RPMI7951 (cell line): ENCODE measurements around the gene CHN2. TPM values are rescaled to one million over a fixed set of nuclear protein-coding genes. Genes with fewer than 3 reads are reported as not detected.

Experiments
- DNase-seq: peaks from one replicate; pipeline ENCODE4 v3.0.0-alpha.2; 2012; ENCODE audit warnings: low read depth
- total RNA-seq: library from RNA; depleted of rRNA; stranded (reverse); fragments of >200 nt; shearing (Covaris generic); gene quantifications from 2 replicates; pipeline ENCODE4 v1.2.3, GENCODE V29; 2014; rRNA removed

The CHN2 gene
- 0.20 and 0.36 TPM in 2 replicates for total RNA-seq

DNA sequence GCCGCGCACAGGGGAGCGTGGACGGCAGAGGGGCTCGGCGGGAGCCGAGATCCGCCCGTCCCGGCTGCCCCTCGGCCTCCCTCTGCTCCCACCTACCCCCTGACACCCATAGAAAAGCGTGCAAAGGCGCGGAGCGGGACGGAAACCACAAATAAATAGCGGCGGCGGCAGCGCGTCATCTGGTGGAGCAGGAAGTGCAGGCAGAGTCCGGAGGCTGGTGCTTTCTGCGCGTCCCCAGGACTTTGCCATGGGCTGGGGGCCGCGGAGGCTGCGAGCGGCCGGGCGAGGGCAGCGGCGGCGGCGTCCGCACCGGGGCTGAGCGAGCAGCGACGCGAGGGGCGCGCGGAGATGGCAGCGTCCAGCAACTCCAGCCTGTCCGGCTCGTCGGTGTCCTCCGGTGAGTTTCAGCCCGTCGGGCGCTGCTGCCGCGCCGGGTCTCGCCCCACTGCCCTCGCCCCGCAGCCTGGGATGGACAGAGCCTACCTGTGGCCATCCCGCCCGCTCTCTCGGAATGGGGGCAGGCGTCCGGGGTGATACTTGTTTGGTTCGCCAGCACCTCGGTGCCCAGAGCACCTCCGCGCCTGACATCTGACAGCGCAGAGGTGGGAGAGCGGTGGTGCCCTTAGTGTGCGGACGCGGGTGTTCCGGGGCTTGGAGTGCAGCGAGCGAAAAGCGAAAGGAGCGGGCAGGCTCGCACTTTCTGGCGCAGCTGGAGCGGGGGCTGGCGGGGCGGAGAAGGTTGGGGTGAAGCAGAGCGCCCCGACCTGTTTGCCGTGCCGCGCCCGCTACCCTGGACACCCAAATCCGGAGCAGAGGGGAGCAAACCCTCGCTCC is at the start of gene CHN2:
Gene CHN2 (plus strand): TSS at position 182 of the 834 bp plus-strand sequence.
- peak; percentile 17 for DNase-seq

- no peak for DNase-seq
Measured at GRCh38 chr7:29145553-29146056, 49.0 kb upstream of the CHN2 start.

DNA sequence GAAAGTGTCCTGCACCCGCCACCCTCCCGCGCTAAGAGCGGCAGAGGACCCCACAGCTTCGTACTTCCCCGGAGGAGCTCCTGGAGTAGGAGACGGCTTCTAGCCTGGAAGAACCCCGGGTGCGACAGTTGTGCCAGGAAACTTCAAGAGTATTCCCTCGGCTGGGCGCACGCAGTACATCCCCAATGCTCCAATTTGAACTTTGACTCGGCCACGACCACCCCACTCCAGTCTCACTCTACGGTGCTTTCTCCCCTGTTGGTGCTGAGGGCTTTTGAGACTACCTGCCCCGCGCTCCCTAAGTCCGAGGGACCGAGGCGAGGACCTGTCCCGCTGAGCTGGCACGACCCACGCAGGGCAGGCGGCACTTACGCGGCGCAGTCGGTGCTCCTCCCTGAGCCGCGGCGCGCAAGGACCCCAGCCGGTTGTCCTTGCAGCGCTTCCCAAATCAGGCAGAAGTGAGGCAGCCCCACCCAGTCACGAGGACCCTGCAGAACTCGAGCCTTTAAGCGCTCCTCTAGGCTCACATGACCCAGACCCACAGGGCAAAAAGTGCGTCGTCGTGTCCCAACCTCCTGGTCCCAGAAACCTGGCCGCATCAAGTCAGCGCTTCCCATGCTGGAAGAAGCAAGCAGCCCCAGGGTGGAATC is 48.4 kb upstream of the CHN2 start, which contains the start of gene CPVL:
Gene CPVL (minus strand): TSS at position 481 of the 650 bp plus-strand sequence. CDS start 25,476 bp downstream, outside the sequence.
- DNase-seq, result peak; percentile 18

- DNase-seq, result no peak
Measured at GRCh38 chr7:29146888-29147609, 47.5 kb upstream of the CHN2 start.

DNA sequence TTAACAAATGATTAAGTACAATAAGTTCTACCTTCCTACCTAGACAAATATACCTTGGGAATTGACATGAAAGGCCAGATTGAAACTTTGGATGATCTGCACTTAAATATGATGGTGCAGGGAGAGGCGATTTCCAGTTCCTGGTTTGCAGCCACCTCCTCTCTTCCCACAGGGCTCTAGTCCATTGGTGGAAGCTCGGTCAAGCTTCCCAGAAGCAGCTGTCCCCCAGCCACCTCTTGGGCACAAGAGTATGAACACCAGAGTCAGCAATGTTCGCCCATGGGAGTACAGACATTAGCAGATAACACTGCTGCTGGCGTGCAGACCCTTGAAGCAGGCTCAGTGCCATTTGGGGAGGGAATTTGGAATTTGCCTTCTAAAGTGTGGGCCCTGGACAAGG is 46.8 kb upstream of the CHN2 start:
- DNase-seq, result no peak

DNA sequence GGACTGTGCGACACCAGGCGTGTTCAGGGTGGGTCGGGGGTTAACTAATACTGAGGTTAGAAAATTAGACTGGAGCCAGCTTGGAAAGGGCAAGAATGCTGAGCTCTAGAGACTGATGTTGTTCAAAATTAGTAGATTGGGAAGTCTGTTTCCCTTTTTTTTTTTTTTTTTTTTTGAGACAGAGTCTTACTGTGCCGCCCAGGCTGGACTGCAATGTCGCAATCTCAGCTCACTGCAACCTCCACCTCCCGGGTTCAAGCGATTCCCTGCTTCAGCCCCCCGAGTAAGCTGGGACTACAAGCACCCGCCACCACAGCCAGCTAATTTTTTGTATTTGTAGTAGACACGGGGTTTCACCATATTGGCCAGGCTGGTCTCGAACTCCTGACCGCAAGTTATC is 45.5 kb upstream of the CHN2 start:
- DNase-seq, result no peak

- no peak for DNase-seq
Measured at GRCh38 chr7:29150856-29151255, 43.7 kb upstream of the CHN2 start.

- DNase-seq, result no peak
Measured at GRCh38 chr7:29154076-29154475, 40.5 kb upstream of the CHN2 start.

DNA sequence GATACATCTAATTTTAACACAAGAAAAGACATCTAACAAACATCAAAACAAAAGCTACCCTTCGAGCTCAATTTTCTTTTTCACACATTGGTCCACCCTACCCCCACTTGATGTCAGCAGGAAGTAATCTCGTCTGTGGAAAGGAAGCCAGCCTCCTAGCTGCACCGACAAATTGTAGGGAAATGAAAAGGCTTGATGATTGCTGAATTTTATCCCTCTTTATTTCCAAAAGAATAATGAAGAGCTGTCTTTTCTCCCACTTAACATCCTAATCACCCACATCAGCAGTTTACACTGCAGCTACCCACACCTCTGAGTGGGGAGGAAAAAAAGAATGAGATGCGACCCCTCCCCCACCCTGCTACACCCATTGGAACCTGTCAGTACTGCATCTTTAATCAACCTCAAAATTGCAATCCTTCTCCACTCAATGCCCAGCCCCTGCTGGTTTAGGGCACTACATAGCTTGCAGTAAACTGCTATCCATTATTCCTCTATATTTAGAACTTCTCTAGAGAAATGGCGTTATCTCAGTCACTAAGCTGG is 37.6 kb upstream of the CHN2 start:
- DNase-seq, result no peak

- no peak for DNase-seq
Measured at GRCh38 chr7:29158795-29159423, 35.7 kb upstream of the CHN2 start.

- DNase-seq, result no peak
Measured at GRCh38 chr7:29160080-29160479, 34.5 kb upstream of the CHN2 start.

DNA sequence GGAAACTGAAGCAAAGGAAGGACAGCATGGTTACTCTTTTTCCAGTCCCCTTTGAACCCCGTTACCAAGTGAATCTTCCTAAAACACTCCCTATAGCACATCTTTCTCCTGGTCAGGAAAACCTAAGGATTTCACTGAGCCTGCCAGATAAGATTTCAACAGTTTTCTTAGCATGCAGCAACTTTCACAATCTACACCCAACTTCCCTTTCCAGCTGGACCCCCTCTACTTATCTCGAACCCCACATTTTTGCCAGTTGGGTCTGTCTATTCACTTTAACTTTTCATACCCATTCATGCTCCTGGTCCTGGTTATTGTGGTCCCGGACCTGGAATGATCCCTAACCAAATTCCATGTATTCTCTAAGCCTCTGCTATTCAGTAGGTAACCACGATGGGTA is 33.3 kb upstream of the CHN2 start:
- DNase-seq, result no peak

- no peak for DNase-seq
Measured at GRCh38 chr7:29162577-29162976, 32.0 kb upstream of the CHN2 start.

DNA sequence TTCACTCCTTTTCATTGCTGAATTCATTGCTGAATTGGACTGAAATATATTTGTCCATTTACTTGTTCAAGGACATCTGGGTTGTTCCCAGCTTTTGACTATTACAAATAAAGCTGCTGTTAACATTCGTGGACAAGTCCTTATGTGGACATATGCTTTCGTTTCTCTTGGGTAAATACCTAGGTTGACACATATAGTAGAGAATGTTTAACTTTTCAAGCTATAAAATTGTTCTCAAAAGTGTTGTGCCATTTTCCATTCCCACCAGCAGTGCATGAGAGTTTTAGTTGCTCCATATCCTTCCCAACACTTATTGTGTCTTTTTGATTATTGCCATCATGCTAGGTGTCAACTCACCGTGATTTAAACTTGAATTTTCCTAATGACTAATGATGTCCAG is 30.7 kb upstream of the CHN2 start:
- no peak for DNase-seq

DNA sequence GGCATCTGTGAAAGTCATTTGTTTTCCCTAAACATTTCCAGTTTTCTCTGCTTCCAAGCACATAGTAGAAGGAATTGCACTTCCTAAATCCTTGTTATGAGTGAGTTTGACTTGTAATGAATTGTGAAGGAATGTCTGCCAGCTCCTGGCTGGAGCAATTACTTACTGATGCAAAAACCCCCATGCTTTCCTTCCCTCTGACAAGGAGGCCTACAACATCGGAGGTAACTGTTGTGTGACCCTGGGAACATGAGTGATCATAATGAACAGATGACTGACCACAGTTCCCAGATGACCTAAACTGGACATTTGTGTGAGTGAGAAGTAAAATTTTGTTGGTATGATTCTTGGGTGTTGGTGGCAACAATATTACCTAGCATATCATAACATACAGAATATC is 26.9 kb upstream of the CHN2 start:
- no peak for DNase-seq

- no peak for DNase-seq
Measured at GRCh38 chr7:29170781-29171180, 23.8 kb upstream of the CHN2 start.

GRCh38 chr7:29173458-29173857 is 21.1 kb upstream of the CHN2 start:
- DNase-seq, result no peak

GRCh38 chr7:29177963-29178600 is 16.5 kb upstream of the CHN2 start:
- DNase-seq, result peak; percentile 71

DNA sequence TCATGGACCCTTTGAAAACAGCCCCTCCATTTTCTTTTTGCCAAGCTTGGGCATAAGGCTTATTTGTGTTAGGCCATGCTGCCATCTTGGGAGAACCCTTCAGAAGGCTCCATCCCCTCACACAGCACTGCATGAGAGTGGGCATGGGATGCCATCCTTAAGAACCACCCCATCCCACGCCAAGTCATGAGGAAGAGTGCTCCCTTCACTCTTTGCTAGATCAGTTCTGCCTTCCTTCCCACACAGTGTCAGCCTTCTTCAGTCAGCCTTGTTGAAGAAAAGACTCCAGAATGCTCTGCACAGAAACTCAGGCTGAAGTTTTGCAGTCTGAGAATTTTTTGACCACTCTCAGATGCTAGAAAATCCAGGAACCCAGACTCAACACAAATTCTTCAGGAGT is 15.5 kb upstream of the CHN2 start:
- DNase-seq, result no peak

DNA sequence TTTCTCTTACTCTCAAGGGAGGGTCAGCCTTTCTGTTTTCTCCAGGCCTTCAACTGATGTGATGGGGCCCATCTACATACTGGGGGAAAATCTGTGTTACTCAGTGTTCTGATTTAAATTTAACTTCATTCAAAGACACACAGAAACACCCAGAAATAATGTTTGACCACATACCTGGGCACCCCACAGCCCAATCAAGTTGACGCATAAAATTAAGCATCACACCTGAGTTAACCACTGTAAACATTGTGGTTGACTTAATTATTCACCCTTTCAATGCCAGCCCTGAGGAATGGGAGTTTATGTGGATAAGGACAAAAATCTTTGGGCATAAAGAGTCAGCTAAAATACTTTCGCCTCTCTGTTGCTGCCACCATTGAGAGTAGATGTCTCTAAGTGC is 10.0 kb upstream of the CHN2 start:
- no peak for DNase-seq

DNA sequence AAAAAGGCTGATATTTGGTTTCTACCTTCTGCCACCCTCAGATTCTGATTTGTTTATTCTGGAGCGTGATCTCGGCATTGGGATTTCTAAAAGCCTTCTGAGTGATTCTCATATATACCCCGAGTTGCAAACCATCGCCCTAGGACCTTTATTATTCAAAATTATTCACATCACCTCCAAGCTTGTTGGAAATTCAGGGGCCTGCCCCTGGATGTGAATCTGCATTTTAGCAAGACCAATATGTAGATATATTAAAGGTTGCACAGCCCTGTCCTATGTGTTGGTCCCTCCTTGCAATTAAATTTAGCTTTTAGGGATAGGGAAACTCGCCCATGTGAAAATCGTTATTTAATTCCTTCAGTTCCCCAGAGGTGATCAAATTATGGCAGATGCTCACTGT is 9.0 kb upstream of the CHN2 start:
- no peak for DNase-seq
